ENCODE data around the gene SH3D19.

- TF ChIP-seq, protein P1, sequence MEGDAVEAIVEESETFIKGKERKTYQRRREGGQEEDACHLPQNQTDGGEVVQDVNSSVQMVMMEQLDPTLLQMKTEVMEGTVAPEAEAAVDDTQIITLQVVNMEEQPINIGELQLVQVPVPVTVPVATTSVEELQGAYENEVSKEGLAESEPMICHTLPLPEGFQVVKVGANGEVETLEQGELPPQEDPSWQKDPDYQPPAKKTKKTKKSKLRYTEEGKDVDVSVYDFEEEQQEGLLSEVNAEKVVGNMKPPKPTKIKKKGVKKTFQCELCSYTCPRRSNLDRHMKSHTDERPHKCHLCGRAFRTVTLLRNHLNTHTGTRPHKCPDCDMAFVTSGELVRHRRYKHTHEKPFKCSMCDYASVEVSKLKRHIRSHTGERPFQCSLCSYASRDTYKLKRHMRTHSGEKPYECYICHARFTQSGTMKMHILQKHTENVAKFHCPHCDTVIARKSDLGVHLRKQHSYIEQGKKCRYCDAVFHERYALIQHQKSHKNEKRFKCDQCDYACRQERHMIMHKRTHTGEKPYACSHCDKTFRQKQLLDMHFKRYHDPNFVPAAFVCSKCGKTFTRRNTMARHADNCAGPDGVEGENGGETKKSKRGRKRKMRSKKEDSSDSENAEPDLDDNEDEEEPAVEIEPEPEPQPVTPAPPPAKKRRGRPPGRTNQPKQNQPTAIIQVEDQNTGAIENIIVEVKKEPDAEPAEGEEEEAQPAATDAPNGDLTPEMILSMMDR (IDR thresholded peaks at IDR 0.05; ENCODE audit: insufficient read depth, low read depth, low read length), result no peak
- TF ChIP-seq EZH2 (IDR thresholded peaks at IDR 0.05; ENCODE audit: insufficient read depth, low read length), result no peak
Observed at GRCh38 chr4:151294833-151295496, 30.4 kb downstream of the SH3D19 start.
